HCT116 (cell line): Measurements from ENCODE around the gene ZSCAN16. TPM values are rescaled to one million over a fixed set of nuclear protein-coding genes. Genes with fewer than 3 reads are reported as not detected.

Experiments used
- ATAC-seq: fragments of 200-7000 bp; cut with Tn5 transposase; 2 replicates; pipeline ENCODE4 v1.9.1; 2020; ENCODE audit warnings: mild to moderate bottlenecking, moderate library complexity
- BruUV-seq: library from RNA; stranded (reverse); fragments of 400-500 nt; replicated peaks from 2 replicates; lab custom pipeline; 2021; lab: Mats Ljungman, UMichigan
- CTCF ChIA-PET: fragments of 300-600 bp; sonication (Branson Sonifier 250); formaldehyde crosslinking; loops from one replicate; lab custom pipeline; 2021; ENCODE audit warnings: antibody characterized with exemption; lab: Charles Lee
- POLR2A ChIA-PET: fragments of 300-600, 350-600 bp; sonication (Branson Sonifier 250); formaldehyde crosslinking; loops from one replicate; lab custom pipeline; 2021; ENCODE audit warnings: antibody characterized with exemption; lab: Charles Lee
- RAD21 ChIA-PET, 2 experiments: fragments of 300-600 bp; sonication (Branson Sonifier 250); formaldehyde crosslinking; loops; one replicate each; lab custom pipeline; 2023; ENCODE audit warnings: low total read pairs in 2 of 2; ENCODE audit not compliant: uncharacterized antibody in 2 of 2, unreplicated experiment in 2 of 2, low non-redundant PET in 1 of 2; lab: Charles Lee
- DNase-seq: peaks from one replicate; pipeline ENCODE4 v3.0.0-alpha.2; 2010; ENCODE audit warnings: low read depth, low spot score
- H2AFZ ChIP-seq: fragments of 200-600 bp; shearing (Covaris generic), sonication (generic); 2 replicates; pipeline ENCODE4 v1.6.1; 2017; ENCODE audit warnings: low read depth, mixed run types, mixed read lengths, antibody characterized with exemption, low read length; ENCODE audit not compliant: poor library complexity, severe bottlenecking
- H3K27ac ChIP-seq: 2 replicates; pipeline ENCODE4 v1.5.1; 2012; ENCODE audit warnings: low read depth, low read length
- H3K27me3 ChIP-seq: fragments of 200-600 bp; sonication (generic); 2 replicates; pipeline ENCODE4 v1.6.1; 2016; ENCODE audit warnings: mixed run types, low read length, mixed read lengths; ENCODE audit not compliant: insufficient read depth
- H3K36me3 ChIP-seq, 2 experiments: fragments of 200-500 bp in 1 of 2; fragments of 200-600 bp in 1 of 2; sonication (Bioruptor generic) in 1 of 2; sonication (generic) in 1 of 2; 2 replicates each; pipeline versions ENCODE4 v1.5.1 to v1.6.1; 2014 to 2016; ENCODE audit warnings: low read length in 2 of 2, inconsistent platforms in 1 of 2, mixed read lengths in 1 of 2, mixed run types in 1 of 2; ENCODE audit not compliant: insufficient read depth in 2 of 2, control insufficient read depth in 1 of 2
- H3K4me1 ChIP-seq, 2 experiments: fragments of 200-600 bp in 1 of 2; sonication (generic) in 1 of 2; 2 replicates each; pipeline versions ENCODE4 v1.5.1 to v1.6.1; 2012 to 2017; ENCODE audit warnings: low read length in 2 of 2, inconsistent platforms in 1 of 2, mild to moderate bottlenecking in 1 of 2, mixed read lengths in 1 of 2, mixed run types in 1 of 2, moderate library complexity in 1 of 2; ENCODE audit not compliant: insufficient read depth in 2 of 2, control insufficient read depth in 1 of 2
- H3K4me2 ChIP-seq: fragments of 200-600 bp; sonication (generic); 2 replicates; pipeline ENCODE4 v1.6.1; 2017; ENCODE audit warnings: mixed run types, low read length, mixed read lengths
- H3K4me3 ChIP-seq, 2 experiments: fragments of 200-600 bp in 1 of 2; sonication (generic) in 1 of 2; replicated peaks in 1 of 2; 2 replicates each; pipeline ENCODE4 v1.5.1; 2011 to 2016; ENCODE audit warnings: low read length in 2 of 2, control low read depth in 1 of 2, low read depth in 1 of 2, mild to moderate bottlenecking in 1 of 2, mixed read lengths in 1 of 2, mixed run types in 1 of 2
- H3K79me2 ChIP-seq: fragments of 200-600 bp; sonication (generic); 2 replicates; pipeline ENCODE4 v1.6.1; 2017; ENCODE audit warnings: mild to moderate bottlenecking, mixed run types, low read length, moderate library complexity, mixed read lengths; ENCODE audit not compliant: insufficient read depth
- H3K9ac ChIP-seq: fragments of 200-600 bp; sonication (generic); 2 replicates; pipeline ENCODE4 v1.6.1; 2016; ENCODE audit warnings: low read length, mixed read lengths
- H3K9me2 ChIP-seq: fragments of 200-600 bp; sonication (generic), shearing (Covaris generic); 2 replicates; pipeline ENCODE4 v1.6.1; 2017; ENCODE audit warnings: mixed run types, mild to moderate bottlenecking, moderate library complexity; ENCODE audit not compliant: insufficient read depth
- H3K9me3 ChIP-seq, 2 experiments: fragments of 200-500 bp in 1 of 2; fragments of 200-600 bp in 1 of 2; sonication (Bioruptor generic) in 1 of 2; sonication (generic) in 1 of 2; 2 replicates each; pipeline ENCODE4 v1.6.1; 2014 to 2017; ENCODE audit warnings: low read length in 2 of 2, mixed read lengths in 2 of 2, inconsistent platforms in 1 of 2, low read depth in 1 of 2, mild to moderate bottlenecking in 1 of 2, mixed run types in 1 of 2, moderate library complexity in 1 of 2; ENCODE audit not compliant: control insufficient read depth in 1 of 2, insufficient read depth in 1 of 2
- H4K20me1 ChIP-seq: fragments of 200-600 bp; sonication (generic), shearing (Covaris generic); 2 replicates; pipeline ENCODE4 v1.6.1; 2017; ENCODE audit warnings: mixed run types, mild to moderate bottlenecking, moderate library complexity; ENCODE audit not compliant: insufficient read depth
- ATF3 ChIP-seq: IDR thresholded peaks from 2 replicates; pipeline ENCODE4 v1.6.1; 2012
- CBX3 ChIP-seq: IDR thresholded peaks from 2 replicates; pipeline ENCODE4 v1.6.1; 2012; ENCODE audit warnings: low read depth
- POLR2A ChIP-seq: IDR thresholded peaks from 2 replicates; pipeline ENCODE4 v1.7.0; 2011; ENCODE audit warnings: borderline replicate concordance; ENCODE audit not compliant: insufficient read depth, insufficient read length; ENCODE audit errors: extremely low read depth
- REST ChIP-seq: IDR thresholded peaks from 2 replicates; pipeline ENCODE4 v1.6.1; 2012; ENCODE audit warnings: low read depth
- TCF7L2 ChIP-seq: IDR thresholded peaks from 2 replicates; pipeline ENCODE4 v1.7.0; 2011; ENCODE audit warnings: borderline replicate concordance, inconsistent platforms; ENCODE audit not compliant: insufficient read depth, insufficient read length; ENCODE audit errors: extremely low read depth
- intact Hi-C: fragments of 100-400 bp; cut with micrococcal nuclease; formaldehyde crosslinking; loops from 2 replicates; pipeline ENCODE4 v1.10.0; 2022
- total RNA-seq: library from RNA; stranded (reverse); gene quantifications from one replicate; pipeline ENCODE4 v1.2.1, GENCODE V29; 2021; ENCODE audit not compliant: unreplicated experiment
- TF ChIP-seq, protein P1 (sequence below), 3 experiments: fragments of 200-600 bp in 1 of 3; sonication (generic) in 1 of 3; IDR thresholded peaks in 2 of 3; conservative IDR thresholded peaks in 1 of 3; 2 replicates each; pipeline ENCODE4 v1.5.1; 2012 to 2017; ENCODE audit warnings: low read depth in 2 of 3, low read length in 2 of 3, antibody characterized with exemption in 1 of 3, borderline replicate concordance in 1 of 3, control low read depth in 1 of 3, mild to moderate bottlenecking in 1 of 3, mixed read lengths in 1 of 3, mixed run types in 1 of 3, moderate library complexity in 1 of 3; ENCODE audit not compliant: insufficient read depth in 1 of 3

The ZSCAN16 gene
- total RNA-seq, 1 experiment from 2014 or later, result 5.0 TPM

- H3K4me1 ChIP-seq, result peaks cover 6 to 16% of the 10 kb centered on the region in 2 experiments
- POLR2A ChIA-PET, result no interaction called here
- H2AFZ ChIP-seq, result no peak overlapping the region
- H3K36me3 ChIP-seq, result 0 out of 4 replicates have a peak, but pooled peaks cover 3 to 8% of the 10 kb centered on the region in 2 experiments
- TF ChIP-seq CBX3 (no peak), TCF7L2 (no peak)
- TF ChIP-seq, all 23 proteins: peak for 0
- Histone ChIP-seq H3K27me3 (no peaks in the 10 kb centered on the region), H3K9me3 (no peaks in the 10 kb centered on the region), H3K4me3 (no peak overlapping the region), H4K20me1 (no peaks in the 10 kb centered on the region), H3K4me2 (no peak overlapping the region), H3K9ac (no peak overlapping the region), H3K27ac (no peak overlapping the region), H3K79me2 (peaks cover 63% of the 10 kb centered on the region), H3K9me2 (no peaks in the 10 kb centered on the region)
- BruUV-seq, result no TSS peak
- ChIA-PET CTCF (no interaction called here), RAD21 (no interaction called here)
- DNase-seq (no peak), ATAC-seq (no peak)
- intact Hi-C loops, result loop anchor here (1.0 to 2.0 kb wide), 3 partner anchors 78 to 550 kb away; no protein-coding TSS in a partner anchor
These were observed 10.3 kb downstream of the ZSCAN16 start for GRCh38 chr6:28134716-28135115.

- H2AFZ ChIP-seq, result no peak overlapping the region
- peak overlapping the region; percentile 80 for H3K4me2 ChIP-seq
- CTCF ChIA-PET, result no interaction called here
- peak overlapping the region; percentile 71; the same call in 1 of the 2 replicates for H3K9ac ChIP-seq
- H4K20me1 ChIP-seq, result no peaks in the 10 kb centered on the region
- peaks cover 6 to 16% of the 10 kb centered on the region in 2 experiments for H3K4me1 ChIP-seq
- RAD21 ChIA-PET, result no interaction called here
- peak overlapping the region; percentile 90 to 93 for H3K4me3 ChIP-seq
- H3K27me3 ChIP-seq, result no peaks in the 10 kb centered on the region
- POLR2A ChIA-PET, result no interaction called here
- 0 out of 4 replicates have a peak, but pooled peaks cover 3 to 8% of the 10 kb centered on the region in 2 experiments for H3K36me3 ChIP-seq
- no peak overlapping the region for H3K27ac ChIP-seq
- ATAC-seq (no peak), DNase-seq (no peak)
- TF ChIP-seq, protein P1, sequence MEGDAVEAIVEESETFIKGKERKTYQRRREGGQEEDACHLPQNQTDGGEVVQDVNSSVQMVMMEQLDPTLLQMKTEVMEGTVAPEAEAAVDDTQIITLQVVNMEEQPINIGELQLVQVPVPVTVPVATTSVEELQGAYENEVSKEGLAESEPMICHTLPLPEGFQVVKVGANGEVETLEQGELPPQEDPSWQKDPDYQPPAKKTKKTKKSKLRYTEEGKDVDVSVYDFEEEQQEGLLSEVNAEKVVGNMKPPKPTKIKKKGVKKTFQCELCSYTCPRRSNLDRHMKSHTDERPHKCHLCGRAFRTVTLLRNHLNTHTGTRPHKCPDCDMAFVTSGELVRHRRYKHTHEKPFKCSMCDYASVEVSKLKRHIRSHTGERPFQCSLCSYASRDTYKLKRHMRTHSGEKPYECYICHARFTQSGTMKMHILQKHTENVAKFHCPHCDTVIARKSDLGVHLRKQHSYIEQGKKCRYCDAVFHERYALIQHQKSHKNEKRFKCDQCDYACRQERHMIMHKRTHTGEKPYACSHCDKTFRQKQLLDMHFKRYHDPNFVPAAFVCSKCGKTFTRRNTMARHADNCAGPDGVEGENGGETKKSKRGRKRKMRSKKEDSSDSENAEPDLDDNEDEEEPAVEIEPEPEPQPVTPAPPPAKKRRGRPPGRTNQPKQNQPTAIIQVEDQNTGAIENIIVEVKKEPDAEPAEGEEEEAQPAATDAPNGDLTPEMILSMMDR (IDR thresholded peaks at IDR 0.05 in 2 of 3, conservative IDR thresholded peaks at IDR 0.05 in 1 of 3; ENCODE audit: borderline replicate concordance in 1 of 3, insufficient read depth in 1 of 3, low read depth in 2 of 3, low read length in 2 of 3), result no peak
- TF ChIP-seq ATF3 (no peak), POLR2A (no peak), REST (no peak)
- intact Hi-C loops, result loop anchor here (2.0 kb wide), 2 partner anchors 77 to 549 kb away; no protein-coding TSS in a partner anchor
- H3K9me3 ChIP-seq, result no peaks in the 10 kb centered on the region
- peaks cover 56% of the 10 kb centered on the region for H3K79me2 ChIP-seq
- BruUV-seq, result no TSS peak
- no peaks in the 10 kb centered on the region for H3K9me2 ChIP-seq
These were observed 11.0 kb downstream of the ZSCAN16 start for GRCh38 chr6:28135393-28135792.
